NK-92 (cell line): ENCODE data around the gene TRA2B.

Source experiments
- DNase-seq: peaks from one replicate; lab custom pipeline; 2025; ENCODE audit not compliant: unreplicated experiment; lab: John Stamatoyannopoulos, UW

TRA2B gene

DNA sequence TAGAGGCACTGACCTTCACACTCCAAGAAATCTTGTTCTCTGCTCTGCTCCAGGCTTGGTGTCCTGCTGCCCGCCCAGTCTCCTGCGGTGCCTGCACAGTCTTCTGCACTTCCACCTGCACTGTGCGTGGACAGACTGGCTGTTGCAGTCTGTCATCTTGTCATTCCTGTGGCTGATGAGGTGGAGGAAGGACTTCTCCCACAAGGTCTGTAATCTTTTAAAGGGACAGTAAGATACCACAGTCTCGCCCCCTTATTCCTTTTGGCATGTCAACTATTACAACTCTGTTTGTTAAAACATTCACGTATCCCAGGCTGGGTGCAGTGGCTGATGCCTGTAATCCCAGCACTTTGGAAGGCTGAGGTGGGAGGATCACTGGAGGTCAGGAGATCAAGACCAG is 58.9 kb downstream of the TRA2B start:
- no peak for DNase-seq

DNA sequence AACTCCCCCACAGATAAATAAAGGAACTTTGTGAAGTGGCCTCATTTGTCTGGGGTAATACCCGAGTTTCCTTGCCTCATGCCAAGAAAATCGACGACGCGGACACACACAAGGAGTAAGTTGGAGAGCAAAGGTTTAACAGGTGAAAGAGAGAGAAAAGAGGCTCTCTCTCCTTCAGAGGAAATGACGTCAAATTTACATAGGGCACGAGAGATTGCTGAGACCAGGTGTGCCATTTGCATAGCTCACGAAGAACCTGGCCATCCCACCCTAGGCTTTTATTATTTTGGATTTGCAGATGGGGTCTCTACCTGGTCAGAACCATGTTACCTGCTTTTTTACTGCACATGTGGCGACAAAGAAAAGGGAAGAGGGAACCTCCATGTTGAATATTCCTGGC is 63.7 kb downstream of the TRA2B start:
- no peak for DNase-seq

DNA sequence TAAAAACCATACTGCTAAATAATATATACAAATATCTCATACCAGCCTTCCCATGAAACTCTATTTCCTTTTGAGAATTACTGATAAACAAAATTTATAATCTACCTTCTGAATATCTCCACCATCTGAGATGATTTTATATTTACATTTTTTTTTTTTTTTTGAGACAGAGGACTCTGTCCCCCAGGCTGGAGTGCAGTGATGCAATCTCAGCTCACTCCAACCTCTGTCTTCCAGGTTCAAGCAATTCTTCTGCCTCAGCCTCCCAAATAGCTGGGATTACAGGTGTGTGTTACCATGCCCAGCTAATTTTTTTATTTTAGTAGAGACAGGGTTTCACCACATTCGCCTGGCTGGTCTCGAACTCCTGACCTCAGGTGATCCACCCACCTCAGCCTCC is 70.2 kb downstream of the TRA2B start:
- DNase-seq, result no peak

DNA sequence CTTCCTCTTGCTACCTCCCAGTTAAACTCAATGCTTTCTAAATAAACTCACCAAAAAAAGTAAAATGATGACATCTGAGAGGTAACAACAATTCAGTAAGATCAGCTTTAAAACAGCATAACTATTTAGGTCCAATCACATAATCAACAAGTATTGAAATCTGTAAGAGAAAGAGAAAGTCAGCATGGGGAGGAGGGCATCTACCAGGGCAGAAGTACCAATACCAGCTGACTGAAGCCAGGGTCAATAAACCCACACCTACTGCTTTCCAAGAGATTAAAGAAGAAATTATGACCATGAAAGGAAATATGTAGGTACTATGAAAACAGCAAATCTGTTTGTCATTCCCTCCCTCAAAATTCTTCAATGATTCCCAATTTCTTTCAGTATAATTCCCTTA is 70.8 kb downstream of the TRA2B start:
- DNase-seq, result no peak

DNA sequence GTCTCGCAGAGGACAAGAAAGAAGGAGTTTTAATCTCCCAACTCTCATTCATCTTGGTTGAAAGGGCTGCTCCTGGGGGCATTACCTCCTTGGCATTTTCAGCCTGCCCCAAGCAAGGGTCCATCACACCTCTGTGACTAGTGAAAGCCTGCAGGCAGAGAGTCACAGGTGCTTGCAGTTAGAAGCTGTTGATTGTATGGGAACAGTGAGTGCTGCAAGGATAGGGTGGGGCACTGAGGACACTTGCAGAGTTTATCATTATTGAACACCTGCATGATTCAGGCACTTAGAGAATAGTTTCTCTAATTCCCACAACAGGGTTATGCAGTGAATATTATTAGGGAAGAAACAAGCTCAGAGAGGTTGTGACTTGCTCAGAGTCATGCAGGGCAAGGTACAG is 71.3 kb downstream of the TRA2B start:
- DNase-seq, result no peak
